ENCODE measurements around the gene ANKRD16.
A peak's percentile ranks its signal among the peaks of the same experiment; 100 is the strongest.

ANKRD16 gene

GRCh38 chr10:5812283-5813090, 77.2 kb downstream of the ANKRD16 start:
- DNase-seq (ENCODE audit: extremely low read depth in 1 of 2, low read depth in 1 of 2): peak in 1 of 2 donors; percentile 29

Measured in stimulated activated CD8-positive, alpha-beta memory T cell treated with anti-CD3 and anti-CD28 coated beads, Interleukin-7, amount 100 ng/mL, for 48 hours (primary cell).